AG09309 (cell line): ENCODE results near the gene KIF18B.

Experiments used
- DNase-seq: peaks from one replicate; pipeline ENCODE4 v3.0.0-alpha.2; 2010; ENCODE audit warnings: low read depth
- H3K4me3 ChIP-seq: 2 replicates; pipeline ENCODE4 v1.5.1; 2011; ENCODE audit warnings: mild to moderate bottlenecking, low read depth, low read length, moderate library complexity; ENCODE audit not compliant: control insufficient read depth
- CTCF ChIP-seq: IDR thresholded peaks from 2 replicates; pipeline ENCODE4 v1.5.1; 2011; ENCODE audit warnings: mild to moderate bottlenecking, low read depth, low read length, inconsistent platforms; ENCODE audit not compliant: insufficient read depth, control insufficient read depth; ENCODE audit errors: missing control alignments

KIF18B gene

GRCh38 chr17:44965481-44966234, 18.1 kb upstream of the KIF18B start:
- TF ChIP-seq CTCF, result no peak
- H3K4me3 ChIP-seq, result no peak overlapping the region
- DNase-seq, result no peak

GRCh38 chr17:44961921-44962350, 14.4 kb upstream of the KIF18B start:
- DNase-seq, result no peak
- TF ChIP-seq CTCF, result no peak
- H3K4me3 ChIP-seq, result no peak overlapping the region

GRCh38 chr17:44960691-44961090, 13.1 kb upstream of the KIF18B start:
- no peak overlapping the region for H3K4me3 ChIP-seq
- TF ChIP-seq CTCF, result no peak
- no peak for DNase-seq

- DNase-seq, result no peak
These were observed 12.4 kb upstream of the KIF18B start for GRCh38 chr17:44959821-44960531.

GRCh38 chr17:44956998-44957981, 9.7 kb upstream of the KIF18B start:
- DNase-seq, result no peak
- no peak overlapping the region for H3K4me3 ChIP-seq
- no peak for TF ChIP-seq CTCF

More at GRCh38 chr17:44959821-44960531, 12.4 kb upstream of the KIF18B start:
- no peak for TF ChIP-seq CTCF
- no peak overlapping the region for H3K4me3 ChIP-seq
